Suprapubic skin (tissue), 4 donors: ENCODE data around the gene TLR6.

Experiments used
- CTCF ChIP-seq, 2 donors: fragments of 200-600 bp in 1 of 2; fragments of 450-650 bp in 1 of 2; sonication (generic) in 1 of 2; IDR thresholded peaks; one replicate each; pipeline ENCODE4 v1.5.1; 2016 to 2019; ENCODE audit warnings: antibody characterized with exemption in 2 of 2, mild to moderate bottlenecking in 1 of 2, moderate library complexity in 1 of 2
- EP300 ChIP-seq: sonication (generic); formaldehyde crosslinking; IDR thresholded peaks from one replicate; pipeline ENCODE4 v1.6.1; 2017; ENCODE audit warnings: antibody characterized with exemption
- POLR2A ChIP-seq, 2 donors: fragments of 450-650 bp; IDR thresholded peaks; one replicate each; pipeline ENCODE4 v1.6.1; 2017; ENCODE audit warnings: antibody characterized with exemption in 2 of 2, mild to moderate bottlenecking in 2 of 2, moderate library complexity in 2 of 2
- POLR2AphosphoS5 ChIP-seq, 3 donors: sonication (generic); formaldehyde crosslinking; IDR thresholded peaks; one replicate each; pipeline ENCODE4 v1.6.1; 2017; ENCODE audit warnings: antibody characterized with exemption in 3 of 3

DNA sequence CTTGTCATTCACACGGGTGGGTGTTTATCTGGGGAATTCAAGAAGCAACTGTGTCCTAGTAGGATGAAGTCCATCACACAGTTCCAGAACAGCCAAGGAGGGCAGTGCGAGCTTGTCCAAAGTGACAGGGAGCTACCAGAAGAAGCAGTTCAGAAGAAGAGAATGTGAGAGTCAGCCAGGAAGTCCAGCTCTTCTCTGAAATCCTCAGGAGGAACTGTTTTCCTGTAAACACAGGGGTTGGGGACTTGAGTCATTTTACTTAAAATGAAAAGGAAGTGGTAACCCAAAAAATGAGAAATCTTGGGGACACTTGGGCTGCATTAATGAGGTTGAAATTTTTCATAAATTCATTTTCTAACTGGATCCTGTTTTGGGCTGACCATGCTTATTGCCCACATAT lies 65.6 kb downstream of the TLR6 start:
- no peak for TF ChIP-seq CTCF (IDR thresholded peaks at IDR 0.05)
- TF ChIP-seq POLR2A (IDR thresholded peaks at IDR 0.05): no peak
- TF ChIP-seq POLR2AphosphoS5 (IDR thresholded peaks at IDR 0.05): no peak
- TF ChIP-seq EP300: no peak
